Astrocyte (in vitro differentiated cells and primary cell): ENCODE results near the gene RAB31. TPM values are rescaled to one million over a fixed set of nuclear protein-coding genes. Genes with fewer than 3 reads are reported as not detected.

Source experiments
- DNase-seq: peaks from one replicate; pipeline ENCODE4 v3.0.0-alpha.2; 2010; ENCODE audit warnings: low read depth
- FAIRE-seq: peaks from 2 replicates; lab custom pipeline; 2011; peaks lifted over from hg19 to GRCh38; lab: Jason Lieb, UNC
- H2AFZ ChIP-seq: 2 replicates; pipeline ENCODE4 v1.6.0; 2012; ENCODE audit warnings: low read depth, low read length, inconsistent platforms
- H3K27ac ChIP-seq: 2 replicates; pipeline ENCODE4 v1.5.1; 2011; ENCODE audit warnings: low read depth, low read length, inconsistent platforms
- H3K27me3 ChIP-seq: 2 replicates; pipeline ENCODE4 v1.6.0; 2011; ENCODE audit warnings: low read length, inconsistent platforms; ENCODE audit not compliant: insufficient read depth
- H3K36me3 ChIP-seq: 2 replicates; pipeline ENCODE4 v1.5.1; 2011; ENCODE audit warnings: low read length, inconsistent platforms; ENCODE audit not compliant: insufficient read depth
- H3K4me1 ChIP-seq: 2 replicates; pipeline ENCODE4 v1.5.1; 2011; ENCODE audit warnings: low read length, inconsistent platforms; ENCODE audit not compliant: insufficient read depth
- H3K4me2 ChIP-seq: 2 replicates; pipeline ENCODE4 v1.6.0; 2012; ENCODE audit warnings: low read length, inconsistent platforms
- H3K4me3 ChIP-seq: 2 replicates; pipeline ENCODE4 v1.5.1; 2011; ENCODE audit warnings: low read depth, mild to moderate bottlenecking, low read length, inconsistent platforms; ENCODE audit not compliant: insufficient read depth
- H3K79me2 ChIP-seq: 2 replicates; pipeline ENCODE4 v1.6.0; 2012; ENCODE audit warnings: mild to moderate bottlenecking, low read length, inconsistent platforms; ENCODE audit not compliant: insufficient read depth
- H3K9ac ChIP-seq: 2 replicates; pipeline ENCODE4 v1.6.0; 2012; ENCODE audit warnings: mild to moderate bottlenecking, low read length, inconsistent platforms
- H3K9me3 ChIP-seq: 2 replicates; pipeline ENCODE4 v1.5.1; 2012; ENCODE audit warnings: low read depth, mild to moderate bottlenecking, low read length, inconsistent platforms; ENCODE audit not compliant: insufficient read depth
- H4K20me1 ChIP-seq: 2 replicates; pipeline ENCODE4 v1.6.0; 2012; ENCODE audit warnings: low read length, inconsistent platforms; ENCODE audit not compliant: insufficient read depth
- H3K27ac Mint-ChIP-seq: one replicate; pipeline ENCODE4 v1.8.0; 2021; ENCODE audit warnings: mild to moderate bottlenecking, mixed read lengths; ENCODE audit not compliant: unreplicated experiment
- H3K27me3 Mint-ChIP-seq: one replicate; pipeline ENCODE4 v1.8.0; 2021; ENCODE audit warnings: low read depth, mixed read lengths; ENCODE audit not compliant: unreplicated experiment
- H3K36me3 Mint-ChIP-seq: one replicate; pipeline ENCODE4 v1.8.0; 2021; ENCODE audit warnings: low read depth, mixed read lengths; ENCODE audit not compliant: unreplicated experiment
- H3K4me1 Mint-ChIP-seq: one replicate; pipeline ENCODE4 v1.8.0; 2021; ENCODE audit warnings: low read depth, mixed read lengths; ENCODE audit not compliant: unreplicated experiment
- H3K4me3 Mint-ChIP-seq: one replicate; pipeline ENCODE4 v1.8.0; 2021; ENCODE audit warnings: mild to moderate bottlenecking, moderate library complexity, mixed read lengths; ENCODE audit not compliant: unreplicated experiment
- H3K9me3 Mint-ChIP-seq: one replicate; pipeline ENCODE4 v1.8.0; 2021; ENCODE audit warnings: mild to moderate bottlenecking, mixed read lengths; ENCODE audit not compliant: unreplicated experiment
- EZH2 ChIP-seq: IDR thresholded peaks from 2 replicates; pipeline ENCODE4 v1.6.1; 2012; ENCODE audit warnings: mild to moderate bottlenecking, low read length, inconsistent platforms; ENCODE audit not compliant: insufficient read depth
- total RNA-seq: library from RNA; stranded (reverse); gene quantifications from 2 replicates; pipeline ENCODE4 v1.2.1, GENCODE V29; 2021
- TF ChIP-seq, protein P1 (sequence below): IDR thresholded peaks from 2 replicates; pipeline ENCODE4 v1.5.1; 2011; ENCODE audit warnings: low read depth, mild to moderate bottlenecking, inconsistent platforms, low read length, moderate library complexity; ENCODE audit not compliant: insufficient read depth

Gene RAB31
- total RNA-seq, 1 donor from 2014 or later, result 100 TPM

DNA sequence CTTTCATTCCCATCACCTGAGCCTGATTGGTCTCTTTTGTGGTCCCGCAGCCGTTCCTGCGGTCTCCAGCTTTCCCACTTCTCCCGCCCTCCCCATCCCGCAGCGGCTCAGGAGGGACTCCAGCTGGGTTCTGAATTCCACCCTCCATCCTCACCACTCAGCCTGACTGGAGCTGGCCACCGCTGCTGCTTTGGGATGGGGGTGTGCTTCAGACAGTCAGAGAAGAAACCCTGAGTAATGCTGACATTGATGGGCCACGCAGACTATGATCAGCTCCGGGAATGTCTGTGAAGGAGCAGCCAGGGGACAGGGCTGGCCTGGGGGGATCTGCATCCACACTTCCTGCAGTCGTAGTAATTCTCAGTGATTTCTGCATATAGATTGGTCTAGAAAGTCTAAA, 131.8 kb downstream of the RAB31 start:
- Histone ChIP-seq H3K4me1 (peaks cover 11% of the 10 kb centered on the region), H4K20me1 (peaks cover 23% of the 10 kb centered on the region), H3K27me3 (no peaks in the 10 kb centered on the region), H3K9me3 (no peaks in the 10 kb centered on the region), H3K36me3 (peaks cover 2% of the 10 kb centered on the region), H3K4me3 (no peak overlapping the region), H3K27ac (no peak overlapping the region), H3K79me2 (no peaks in the 10 kb centered on the region), H3K9ac (no peak overlapping the region), H2AFZ (no peak overlapping the region), H3K4me2 (no peak overlapping the region)
- no peak overlapping the region for H3K4me3 Mint-ChIP-seq
- no peaks in the 10 kb centered on the region for H3K27me3 Mint-ChIP-seq
- FAIRE-seq, result no peak
- no peak for TF ChIP-seq EZH2
- TF ChIP-seq, protein P1, sequence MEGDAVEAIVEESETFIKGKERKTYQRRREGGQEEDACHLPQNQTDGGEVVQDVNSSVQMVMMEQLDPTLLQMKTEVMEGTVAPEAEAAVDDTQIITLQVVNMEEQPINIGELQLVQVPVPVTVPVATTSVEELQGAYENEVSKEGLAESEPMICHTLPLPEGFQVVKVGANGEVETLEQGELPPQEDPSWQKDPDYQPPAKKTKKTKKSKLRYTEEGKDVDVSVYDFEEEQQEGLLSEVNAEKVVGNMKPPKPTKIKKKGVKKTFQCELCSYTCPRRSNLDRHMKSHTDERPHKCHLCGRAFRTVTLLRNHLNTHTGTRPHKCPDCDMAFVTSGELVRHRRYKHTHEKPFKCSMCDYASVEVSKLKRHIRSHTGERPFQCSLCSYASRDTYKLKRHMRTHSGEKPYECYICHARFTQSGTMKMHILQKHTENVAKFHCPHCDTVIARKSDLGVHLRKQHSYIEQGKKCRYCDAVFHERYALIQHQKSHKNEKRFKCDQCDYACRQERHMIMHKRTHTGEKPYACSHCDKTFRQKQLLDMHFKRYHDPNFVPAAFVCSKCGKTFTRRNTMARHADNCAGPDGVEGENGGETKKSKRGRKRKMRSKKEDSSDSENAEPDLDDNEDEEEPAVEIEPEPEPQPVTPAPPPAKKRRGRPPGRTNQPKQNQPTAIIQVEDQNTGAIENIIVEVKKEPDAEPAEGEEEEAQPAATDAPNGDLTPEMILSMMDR, result no peak
- peak overlapping the region; percentile 86 for H3K27ac Mint-ChIP-seq
- no peaks in the 10 kb centered on the region for H3K9me3 Mint-ChIP-seq
- H3K36me3 Mint-ChIP-seq, result peaks cover 28% of the 10 kb centered on the region
- DNase-seq, result no peak
- H3K4me1 Mint-ChIP-seq, result peaks cover 25% of the 10 kb centered on the region

DNA sequence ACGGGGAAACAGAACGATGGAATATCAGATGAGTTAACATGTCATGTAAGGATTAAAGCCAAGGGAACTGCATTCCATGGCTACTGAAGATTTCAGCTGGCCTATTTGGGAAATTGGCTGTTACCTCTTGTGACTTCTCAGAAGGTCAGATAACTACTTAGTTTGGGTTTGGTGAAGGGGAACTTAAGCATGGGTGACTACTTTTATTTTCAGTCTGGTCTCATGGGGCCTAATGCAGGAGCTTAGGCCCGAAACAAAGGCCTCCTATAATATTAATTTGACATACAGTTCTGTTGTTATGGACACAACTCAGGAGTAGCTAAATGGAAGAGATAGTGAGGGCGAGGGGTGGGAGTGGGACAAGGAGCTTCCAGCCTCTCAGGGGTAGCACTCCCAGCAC, 133.7 kb downstream of the RAB31 start:
- Histone ChIP-seq H3K36me3 (peaks cover 2% of the 10 kb centered on the region), H2AFZ (no peak overlapping the region), H3K4me3 (no peak overlapping the region), H3K27me3 (no peaks in the 10 kb centered on the region), H3K9me3 (no peaks in the 10 kb centered on the region), H3K4me2 (no peak overlapping the region), H4K20me1 (peaks cover 26% of the 10 kb centered on the region), H3K4me1 (peaks cover 15% of the 10 kb centered on the region), H3K9ac (no peak overlapping the region), H3K79me2 (no peaks in the 10 kb centered on the region), H3K27ac (no peak overlapping the region)
- TF ChIP-seq, protein P1, result no peak
- no peak for TF ChIP-seq EZH2
- no peak for FAIRE-seq
- Mint-ChIP-seq H3K36me3 (peaks cover 34% of the 10 kb centered on the region), H3K4me3 (no peak overlapping the region), H3K4me1 (peaks cover 20% of the 10 kb centered on the region), H3K9me3 (no peaks in the 10 kb centered on the region), H3K27ac (no peak overlapping the region), H3K27me3 (no peaks in the 10 kb centered on the region)
- DNase-seq, result no peak

DNA sequence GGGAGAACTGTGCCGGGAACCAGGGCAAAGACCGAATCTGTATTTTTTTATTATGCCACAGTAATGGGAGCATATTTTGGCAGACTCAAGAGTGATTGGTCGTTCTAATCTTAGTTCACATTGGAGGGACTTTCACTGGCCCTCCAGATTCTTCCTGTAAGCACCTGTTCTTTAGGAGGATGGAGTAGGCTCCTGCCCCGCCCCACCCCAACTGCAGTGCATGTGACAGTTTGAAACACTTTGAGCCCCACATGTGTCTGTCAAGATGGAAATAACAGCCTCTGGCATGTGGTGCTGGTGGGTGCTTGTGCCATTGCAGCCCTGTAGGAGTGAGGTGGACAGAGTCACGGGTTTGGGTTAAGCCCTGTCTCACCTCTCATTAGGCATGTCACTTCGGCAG, 134.3 kb downstream of the RAB31 start:
- DNase-seq (no peak), FAIRE-seq (no peak)
- Histone ChIP-seq H4K20me1 (peaks cover 24% of the 10 kb centered on the region), H3K9me3 (no peaks in the 10 kb centered on the region), H3K79me2 (no peaks in the 10 kb centered on the region), H3K27me3 (no peaks in the 10 kb centered on the region), H3K9ac (no peak overlapping the region), H3K4me1 (peaks cover 18% of the 10 kb centered on the region), H3K27ac (no peak overlapping the region), H3K36me3 (peaks cover 2% of the 10 kb centered on the region), H2AFZ (no peak overlapping the region), H3K4me2 (no peak overlapping the region), H3K4me3 (no peak overlapping the region)
- no peaks in the 10 kb centered on the region for H3K27me3 Mint-ChIP-seq
- H3K4me3 Mint-ChIP-seq, result no peak overlapping the region
- H3K4me1 Mint-ChIP-seq, result peaks cover 20% of the 10 kb centered on the region
- TF ChIP-seq, protein P1, result no peak
- TF ChIP-seq EZH2, result no peak
- peaks cover 38% of the 10 kb centered on the region for H3K36me3 Mint-ChIP-seq
- no peaks in the 10 kb centered on the region for H3K9me3 Mint-ChIP-seq
- no peak overlapping the region for H3K27ac Mint-ChIP-seq
